WTC11 (cell line): ENCODE results near the gene AMACR. TPM values are rescaled to one million over a fixed set of nuclear protein-coding genes. Genes with fewer than 3 reads are reported as not detected.

Experiments
- ATAC-seq: fragments of 200-7000 bp; cut with Tn5 transposase; 2 replicates; pipeline ENCODE4 v1.10.0; 2021; ENCODE audit warnings: mild to moderate bottlenecking, moderate library complexity
- CTCF ChIA-PET: fragments of 300-600 bp; sonication (Branson Sonifier 250); formaldehyde crosslinking; loops from one replicate; lab custom pipeline; 2021; ENCODE audit warnings: antibody characterized with exemption; lab: Charles Lee
- POLR2A ChIA-PET: fragments of 350-600 bp; sonication (Branson Sonifier 250); formaldehyde crosslinking; loops from one replicate; lab custom pipeline; 2021; ENCODE audit warnings: antibody characterized with exemption; lab: Charles Lee
- DNase-seq: peaks from one replicate; pipeline ENCODE4 v3.0.0; 2021; ENCODE audit warnings: low spot score
- H3K27ac Mint-ChIP-seq: 2 replicates; pipeline ENCODE4 v1.8.0; 2021; ENCODE audit warnings: mixed read lengths
- H3K27me3 Mint-ChIP-seq: 2 replicates; pipeline ENCODE4 v1.8.0; 2021; ENCODE audit warnings: low read depth, mild to moderate bottlenecking, moderate library complexity, mixed read lengths
- H3K36me3 Mint-ChIP-seq: 2 replicates; pipeline ENCODE4 v1.8.0; 2021; ENCODE audit warnings: mixed read lengths
- H3K4me1 Mint-ChIP-seq: 2 replicates; pipeline ENCODE4 v1.8.0; 2022; ENCODE audit warnings: mixed read lengths
- H3K4me3 Mint-ChIP-seq: 2 replicates; pipeline ENCODE4 v1.8.0; 2021; ENCODE audit warnings: mild to moderate bottlenecking, moderate library complexity, mixed read lengths
- H3K9me3 Mint-ChIP-seq: 2 replicates; pipeline ENCODE4 v1.8.0; 2021; ENCODE audit warnings: mixed read lengths
- AR ChIP-seq: fragments of 250-450 bp; sonication (Bioruptor Pico); IDR thresholded peaks from 2 replicates; pipeline ENCODE4 v1.9.0; 2021; ENCODE audit warnings: mild to moderate bottlenecking
- ATF2 ChIP-seq: sonication (generic); formaldehyde crosslinking; IDR thresholded peaks from 2 replicates; pipeline ENCODE4 v1.8.1; 2022; ENCODE audit warnings: low read depth, missing genetic modification reagents, borderline replicate concordance
- ATF3 ChIP-seq: sonication (generic); formaldehyde crosslinking; conservative IDR thresholded peaks from 2 replicates; pipeline ENCODE4 v1.8.1; 2022; ENCODE audit warnings: mild to moderate bottlenecking, missing genetic modification reagents
- CDX4 ChIP-seq: fragments of 250-450 bp; sonication (Bioruptor Pico); IDR thresholded peaks from 2 replicates; pipeline ENCODE4 v1.9.0; 2021; ENCODE audit warnings: moderate library complexity, mild to moderate bottlenecking, inconsistent platforms, borderline replicate concordance
- CREM ChIP-seq: sonication (generic); formaldehyde crosslinking; IDR thresholded peaks from 2 replicates; pipeline ENCODE4 v1.8.1; 2022; ENCODE audit warnings: mild to moderate bottlenecking, missing genetic modification reagents, moderate library complexity
- E2F1 ChIP-seq: sonication (generic); formaldehyde crosslinking; IDR thresholded peaks from 2 replicates; pipeline ENCODE4 v1.8.0; 2022; ENCODE audit warnings: mild to moderate bottlenecking, missing genetic modification reagents
- ELF4 ChIP-seq: sonication (generic); formaldehyde crosslinking; IDR thresholded peaks from 2 replicates; pipeline ENCODE4 v1.8.1; 2022; ENCODE audit warnings: low read depth, mild to moderate bottlenecking, moderate library complexity, missing genetic modification reagents
- ERG ChIP-seq: fragments of 250-450 bp; sonication (Bioruptor Pico); IDR thresholded peaks from 2 replicates; pipeline ENCODE4 v1.8.0; 2021; ENCODE audit warnings: mild to moderate bottlenecking
- ESRRA ChIP-seq: sonication (generic); formaldehyde crosslinking; IDR thresholded peaks from 2 replicates; pipeline ENCODE4 v1.8.1; 2022; ENCODE audit warnings: mild to moderate bottlenecking, missing genetic modification reagents, borderline replicate concordance
- FOXK1 ChIP-seq: sonication (generic); formaldehyde crosslinking; IDR thresholded peaks from 2 replicates; pipeline ENCODE4 v1.8.0; 2022; ENCODE audit warnings: mild to moderate bottlenecking, moderate library complexity, missing genetic modification reagents
- GABPB1 ChIP-seq: sonication (generic); formaldehyde crosslinking; IDR thresholded peaks from 2 replicates; pipeline ENCODE4 v1.8.1; 2023; ENCODE audit warnings: mild to moderate bottlenecking, missing genetic modification reagents
- IRF2 ChIP-seq: sonication (generic); formaldehyde crosslinking; IDR thresholded peaks from 2 replicates; pipeline ENCODE4 v1.8.0; 2022; ENCODE audit warnings: low read depth, missing genetic modification reagents, borderline replicate concordance
- KAT7 ChIP-seq: sonication (generic); formaldehyde crosslinking; IDR thresholded peaks from 2 replicates; pipeline ENCODE4 v1.8.1; 2023; ENCODE audit warnings: missing genetic modification reagents, mild to moderate bottlenecking, borderline replicate concordance
- MYBL2 ChIP-seq: sonication (generic); formaldehyde crosslinking; IDR thresholded peaks from 2 replicates; pipeline ENCODE4 v1.8.1; 2023; ENCODE audit warnings: mild to moderate bottlenecking, moderate library complexity, missing genetic modification reagents
- NFATC4 ChIP-seq: fragments of 250-450 bp; sonication (Bioruptor Pico); IDR thresholded peaks from 2 replicates; pipeline ENCODE4 v1.9.0; 2021; ENCODE audit warnings: mild to moderate bottlenecking
- NR1H2 ChIP-seq: sonication (generic); formaldehyde crosslinking; IDR thresholded peaks from 2 replicates; pipeline ENCODE4 v1.9.0; 2021; ENCODE audit warnings: mild to moderate bottlenecking, moderate library complexity, missing genetic modification reagents
- OVOL2 ChIP-seq: fragments of 250-450 bp; sonication (Bioruptor Pico); IDR thresholded peaks from 2 replicates; pipeline ENCODE4 v1.9.0; 2021; ENCODE audit warnings: mild to moderate bottlenecking, borderline replicate concordance
- RELA ChIP-seq: sonication (generic); formaldehyde crosslinking; IDR thresholded peaks from 2 replicates; pipeline ENCODE4 v1.8.1; 2022; ENCODE audit warnings: missing genetic modification reagents, mild to moderate bottlenecking, borderline replicate concordance
- SP1 ChIP-seq: sonication (generic); formaldehyde crosslinking; conservative IDR thresholded peaks from 2 replicates; pipeline ENCODE4 v1.8.1; 2022; ENCODE audit warnings: missing genetic modification reagents
- TEAD1 ChIP-seq: sonication (generic); formaldehyde crosslinking; IDR thresholded peaks from 2 replicates; pipeline ENCODE4 v1.8.0; 2022; ENCODE audit warnings: mild to moderate bottlenecking, missing genetic modification reagents
- USF1 ChIP-seq: sonication (generic); formaldehyde crosslinking; IDR thresholded peaks from 2 replicates; pipeline ENCODE4 v1.8.0; 2022; ENCODE audit warnings: mild to moderate bottlenecking, missing genetic modification reagents
- ZNF138 ChIP-seq: sonication (generic); formaldehyde crosslinking; conservative IDR thresholded peaks from 2 replicates; pipeline ENCODE4 v1.8.1; 2022; ENCODE audit warnings: mild to moderate bottlenecking, moderate library complexity, missing genetic modification reagents
- ZNF263 ChIP-seq: sonication (generic); formaldehyde crosslinking; IDR thresholded peaks from 2 replicates; pipeline ENCODE4 v1.8.1; 2022; ENCODE audit warnings: low read depth, mild to moderate bottlenecking, moderate library complexity, missing genetic modification reagents
- ZNF512 ChIP-seq: sonication (generic); formaldehyde crosslinking; IDR thresholded peaks from 2 replicates; pipeline ENCODE4 v1.8.1; 2022; ENCODE audit warnings: missing genetic modification reagents, borderline replicate concordance
- total RNA-seq: library from RNA; stranded (reverse); gene quantifications from 3 replicates; pipeline ENCODE4 v1.2.3, GENCODE V29; 2021

Gene AMACR
- total RNA-seq, 1 experiment from 2014 or later = 11.9 TPM

- ChIA-PET POLR2A (no interaction called here), CTCF (no interaction called here)
- H3K9me3 Mint-ChIP-seq = no peaks in the 10 kb centered on the region
- H3K4me1 Mint-ChIP-seq = peaks cover 50% of the 10 kb centered on the region
- H3K27ac Mint-ChIP-seq = no peak overlapping the region
- no peak overlapping the region for H3K4me3 Mint-ChIP-seq
- H3K27me3 Mint-ChIP-seq = no peaks in the 10 kb centered on the region
- TF ChIP-seq GABPB1 (CRISPR knock-in tag) (no peak), AR (CRISPR knock-in tag) (no peak), CREM (CRISPR knock-in tag) (no peak), KAT7 (CRISPR knock-in tag) (no peak), RELA (CRISPR knock-in tag) (no peak)
- DNase-seq (no peak), ATAC-seq (no peak)
- no peaks in the 10 kb centered on the region for H3K36me3 Mint-ChIP-seq
Observed at GRCh38 chr5:33973271-33973670, 34.6 kb downstream of the AMACR start.

- H3K27me3 Mint-ChIP-seq = no peaks in the 10 kb centered on the region
- ChIA-PET POLR2A (interaction anchor here (0.5 kb wide), 1 partner anchor 147 kb away, joined by 3 read pairs; no protein-coding TSS in a partner anchor), CTCF (interaction anchor here (0.5 to 2.7 kb wide), 35 partner anchors 9 to 535 kb away, joined by 3 to 40 read pairs (median 5); partner anchors contain the start of genes ADAMTS12 and RXFP3)
- no peak overlapping the region for H3K4me3 Mint-ChIP-seq
- peaks cover 17% of the 10 kb centered on the region for H3K4me1 Mint-ChIP-seq
- ATAC-seq (peak; percentile 92), DNase-seq (peak; percentile 16)
- no peak overlapping the region for H3K27ac Mint-ChIP-seq
- H3K9me3 Mint-ChIP-seq = no peaks in the 10 kb centered on the region
- no peaks in the 10 kb centered on the region for H3K36me3 Mint-ChIP-seq
- TF ChIP-seq USF1 = no peak
- no peak for TF ChIP-seq TEAD1 (CRISPR knock-in tag)
- TF ChIP-seq ATF2 (CRISPR knock-in tag) = no peak
- TF ChIP-seq ATF3 (CRISPR knock-in tag) = no peak
- no peak for TF ChIP-seq SP1 (CRISPR knock-in tag)
- TF ChIP-seq ZNF138 (CRISPR knock-in tag) = no peak
- no peak for TF ChIP-seq ESRRA
- no peak for TF ChIP-seq ELF4 (CRISPR knock-in tag)
- no peak for TF ChIP-seq CDX4 (CRISPR knock-in tag)
- no peak for TF ChIP-seq IRF2 (CRISPR knock-in tag)
- TF ChIP-seq ZNF512 (CRISPR knock-in tag) = no peak
- TF ChIP-seq FOXK1 (CRISPR knock-in tag) = no peak
- no peak for TF ChIP-seq NFATC4 (CRISPR knock-in tag)
- TF ChIP-seq NR1H2 (CRISPR knock-in tag) = no peak
- TF ChIP-seq MYBL2 = no peak
- no peak for TF ChIP-seq OVOL2
- TF ChIP-seq ERG (CRISPR knock-in tag) = no peak
- no peak for TF ChIP-seq ZNF263 (CRISPR knock-in tag)
- no peak for TF ChIP-seq E2F1 (CRISPR knock-in tag)
Observed at GRCh38 chr5:33969572-33970452, 38.0 kb downstream of the AMACR start.
